GM23338 (cell line): ENCODE measurements around the gene FUZ. TPM values are rescaled to one million over a fixed set of nuclear protein-coding genes. Genes with fewer than 3 reads are reported as not detected.
A peak's percentile ranks its signal among the peaks of the same experiment; 100 is the strongest.

Experiments
- ATAC-seq: fragments of 200-7000 bp; cut with Tn5 transposase; 3 replicates; pipeline ENCODE4 v1.9.1; 2020
- DNase-seq: peaks from one replicate; pipeline ENCODE4 v3.0.0-alpha.2; 2015; ENCODE audit warnings: low spot score
- H2AFZ ChIP-seq: fragments of 200-600 bp; sonication (generic); 2 replicates; pipeline ENCODE4 v1.8.0; 2016; ENCODE audit warnings: antibody characterized with exemption, mild to moderate bottlenecking, moderate library complexity
- H3F3A ChIP-seq: fragments of 200-600 bp; sonication (generic); replicated peaks from 2 replicates; pipeline ENCODE4 v1.8.0; 2017; ENCODE audit warnings: antibody characterized with exemption, mixed run types, low read depth
- H3K27ac ChIP-seq: fragments of 200-600 bp; sonication (generic); 2 replicates; pipeline ENCODE4 v1.6.1; 2016; ENCODE audit warnings: low read depth
- H3K27me3 ChIP-seq: fragments of 200-600 bp; sonication (generic); 2 replicates; pipeline ENCODE4 v1.8.0; 2016; ENCODE audit warnings: mild to moderate bottlenecking, mixed run types, moderate library complexity; ENCODE audit not compliant: insufficient read depth
- H3K36me3 ChIP-seq: fragments of 200-600 bp; sonication (generic); 2 replicates; pipeline ENCODE4 v1.8.0; 2016; ENCODE audit warnings: mild to moderate bottlenecking; ENCODE audit not compliant: insufficient read depth
- H3K4me1 ChIP-seq: fragments of 200-600 bp; sonication (generic); 2 replicates; pipeline ENCODE4 v1.8.0; 2016; ENCODE audit warnings: mild to moderate bottlenecking, moderate library complexity; ENCODE audit not compliant: insufficient read depth
- H3K4me2 ChIP-seq: fragments of 200-600 bp; sonication (generic); 2 replicates; pipeline ENCODE4 v1.7.1; 2017; ENCODE audit warnings: mixed run types
- H3K4me3 ChIP-seq: fragments of 200-600 bp; sonication (generic); 2 replicates; pipeline ENCODE4 v1.6.1; 2016; ENCODE audit warnings: mixed run types
- H3K79me2 ChIP-seq: fragments of 200-600 bp; sonication (generic); replicated peaks from 2 replicates; pipeline ENCODE4 v1.8.0; 2017; ENCODE audit warnings: mild to moderate bottlenecking; ENCODE audit not compliant: insufficient read depth
- H3K9me2 ChIP-seq: fragments of 200-600 bp; sonication (generic); 2 replicates; pipeline ENCODE4 v1.8.0; 2017; ENCODE audit not compliant: insufficient read depth
- H4K20me1 ChIP-seq: fragments of 200-600 bp; sonication (generic); replicated peaks from 2 replicates; pipeline ENCODE4 v1.8.0; 2017; ENCODE audit warnings: mild to moderate bottlenecking; ENCODE audit not compliant: insufficient read depth
- H3K27ac Mint-ChIP-seq: 2 replicates; pipeline ENCODE4 v1.8.0; 2020; ENCODE audit warnings: inconsistent platforms, mild to moderate bottlenecking, moderate library complexity, mixed read lengths
- H3K27me3 Mint-ChIP-seq: 3 replicates; pipeline ENCODE4 v1.8.0; 2022; ENCODE audit warnings: low read depth, mild to moderate bottlenecking, moderate library complexity, mixed read lengths, inconsistent platforms; ENCODE audit not compliant: insufficient read depth, poor library complexity
- H3K36me3 Mint-ChIP-seq: 3 replicates; pipeline ENCODE4 v1.8.0; 2021; ENCODE audit warnings: low read depth, mild to moderate bottlenecking, inconsistent platforms, moderate library complexity, mixed read lengths
- H3K4me1 Mint-ChIP-seq: 3 replicates; pipeline ENCODE4 v1.8.0; 2020; ENCODE audit warnings: mild to moderate bottlenecking, inconsistent platforms, mixed read lengths
- H3K4me3 Mint-ChIP-seq: 3 replicates; pipeline ENCODE4 v1.8.0; 2021; ENCODE audit warnings: moderate library complexity, mild to moderate bottlenecking, inconsistent platforms, mixed read lengths
- H3K9me3 Mint-ChIP-seq: 3 replicates; pipeline ENCODE4 v1.8.0; 2020; ENCODE audit warnings: moderate library complexity, mild to moderate bottlenecking, inconsistent platforms, mixed read lengths
- CREB1 ChIP-seq: fragments of 250-450 bp; sonication (Bioruptor Pico); IDR thresholded peaks from 2 replicates; pipeline ENCODE4 v1.5.0; 2020; ENCODE audit warnings: low read depth, mild to moderate bottlenecking, moderate library complexity
- ETS1 ChIP-seq: IDR thresholded peaks from 2 replicates; pipeline ENCODE4 v1.6.1; 2016; ENCODE audit warnings: antibody characterized with exemption
- POLR2AphosphoS5 ChIP-seq: IDR thresholded peaks from 2 replicates; pipeline ENCODE4 v1.6.1; 2016; ENCODE audit warnings: antibody characterized with exemption, low read depth
- ZNF114 ChIP-seq: fragments of 250-450 bp; sonication (Bioruptor Pico); IDR thresholded peaks from 2 replicates; pipeline ENCODE4 v1.5.0; 2020; ENCODE audit warnings: mild to moderate bottlenecking, moderate library complexity
- ZNF331 ChIP-seq: fragments of 250-450 bp; sonication (Bioruptor Pico); IDR thresholded peaks from 2 replicates; pipeline ENCODE4 v1.5.0; 2020; ENCODE audit warnings: low read depth, mild to moderate bottlenecking, moderate library complexity
- ZNF462 ChIP-seq: fragments of 250-450 bp; sonication (Bioruptor Pico); IDR thresholded peaks from 2 replicates; pipeline ENCODE4 v1.5.0; 2020; ENCODE audit warnings: mild to moderate bottlenecking, moderate library complexity
- polyA plus RNA-seq: library from polyadenylated mRNA; unstranded; fragments of >200 nt; fragmentation: Nextera tagmentation; extraction: Ambion mirVana; gene quantifications from 2 replicates; pipeline ENCODE4 v1.2.1, GENCODE V29; 2016
- total RNA-seq: library from RNA; depleted of rRNA; stranded (reverse); fragments of >200 nt; shearing (Covaris generic); gene quantifications from 2 replicates; pipeline ENCODE4 v1.2.3, GENCODE V29; 2014

Gene FUZ
- total and polyA plus RNA-seq, 2 experiments from 2014 or later: 24.3 to 34.8 TPM

- TF ChIP-seq ZNF462 (CRISPR knock-in tag) (no peak), ETS1 (no peak)
These were observed 13.2 kb downstream of the FUZ start (continued) for GRCh38 chr19:49799798-49800376.

GRCh38 chr19:49799271-49799797 lies 13.8 kb downstream of the FUZ start:
- H3K79me2 ChIP-seq: no peaks in the 10 kb centered on the region
- Mint-ChIP-seq H3K4me1 (peaks cover 18% of the 10 kb centered on the region; the same call in 2 of the 3 replicates), H3K4me3 (no peak overlapping the region), H3K27ac (peak overlapping the region; percentile 44; the same call in 1 of the 2 replicates), H3K36me3 (peaks cover 63% of the 10 kb centered on the region), H3K9me3 (no peaks in the 10 kb centered on the region), H3K27me3 (peaks cover 9% of the 10 kb centered on the region)
- no peaks in the 10 kb centered on the region; the same call in 1 of the 2 replicates for H4K20me1 ChIP-seq
- H2AFZ ChIP-seq: no peak overlapping the region
- no peak overlapping the region for H3K4me3 ChIP-seq
- no peak overlapping the region for H3K4me2 ChIP-seq
- H3K4me1 ChIP-seq: peaks cover 4% of the 10 kb centered on the region; the same call in 1 of the 2 replicates
- H3K36me3 ChIP-seq: no peaks in the 10 kb centered on the region
- 0 out of 2 replicates have a peak, but pooled peaks cover 10% of the 10 kb centered on the region for H3F3A ChIP-seq
- ATAC-seq: no peak
- no peaks in the 10 kb centered on the region for H3K9me2 ChIP-seq
- H3K27ac ChIP-seq: 0 out of 2 replicates have a peak overlapping the region, but pooled peaks have one; percentile 26
- TF ChIP-seq POLR2AphosphoS5 (no peak), CREB1 (CRISPR knock-in tag) (no peak), ZNF114 (CRISPR knock-in tag) (no peak), ZNF331 (CRISPR knock-in tag) (no peak)
- DNase-seq: no peak
- no peaks in the 10 kb centered on the region for H3K27me3 ChIP-seq
